Posterior cingulate gyrus (tissue), 11 donors: ENCODE results near the gene PNPLA6.
"Not testable (repeated sequence)": the region's sequence is repeated elsewhere in the genome, so short reads cannot be mapped to it uniquely, and the experiment has no call there.

Source experiments
- DNase-seq, 10 donors: peaks; one replicate each; pipeline versions ENCODE4 v3.0.0 to v3.0.0-alpha.2; 2020 to 2021; ENCODE audit warnings: mixed read lengths in 3 of 10
- intact Hi-C: fragments of 100-400 bp; cut with DNase I; formaldehyde crosslinking; loops from one replicate; pipeline ENCODE4 v1.15.1; 2023

PNPLA6 gene

DNA sequence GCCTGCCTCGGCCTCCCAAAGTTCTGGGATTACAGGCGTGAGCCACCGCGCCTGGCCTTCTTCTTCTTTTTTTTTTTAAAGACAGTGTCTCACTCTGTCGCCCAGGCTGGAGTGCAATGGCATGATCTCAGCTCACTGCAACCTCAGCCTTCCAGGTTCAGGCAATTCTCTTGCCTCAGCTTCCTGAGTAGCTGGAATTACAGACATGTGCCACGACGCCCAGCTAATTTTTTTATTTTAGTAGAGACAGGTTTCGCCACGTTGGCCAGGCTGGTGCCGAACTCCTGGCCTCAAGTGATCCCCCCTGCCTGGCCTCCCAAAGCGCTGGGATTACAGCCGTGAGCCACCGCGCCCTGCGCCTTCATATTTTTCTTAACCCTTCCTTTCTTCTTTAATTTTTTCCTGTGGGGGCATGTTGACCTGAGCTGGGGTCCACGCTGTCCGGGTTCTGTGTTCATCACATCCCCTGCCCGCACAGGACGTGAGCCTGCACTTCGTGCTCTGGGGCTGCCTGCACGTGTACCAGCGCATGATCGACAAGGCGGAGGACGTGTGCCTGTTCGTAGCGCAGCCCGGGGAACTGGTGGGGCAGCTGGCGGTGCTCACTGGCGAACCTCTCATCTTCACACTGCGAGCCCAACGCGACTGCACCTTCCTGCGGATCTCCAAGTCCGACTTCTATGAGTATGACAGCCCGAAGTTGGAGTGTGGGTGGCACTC lies 14.1 kb downstream of the PNPLA6 start:
- intact Hi-C loops = no loop called here
- no peak for DNase-seq

DNA sequence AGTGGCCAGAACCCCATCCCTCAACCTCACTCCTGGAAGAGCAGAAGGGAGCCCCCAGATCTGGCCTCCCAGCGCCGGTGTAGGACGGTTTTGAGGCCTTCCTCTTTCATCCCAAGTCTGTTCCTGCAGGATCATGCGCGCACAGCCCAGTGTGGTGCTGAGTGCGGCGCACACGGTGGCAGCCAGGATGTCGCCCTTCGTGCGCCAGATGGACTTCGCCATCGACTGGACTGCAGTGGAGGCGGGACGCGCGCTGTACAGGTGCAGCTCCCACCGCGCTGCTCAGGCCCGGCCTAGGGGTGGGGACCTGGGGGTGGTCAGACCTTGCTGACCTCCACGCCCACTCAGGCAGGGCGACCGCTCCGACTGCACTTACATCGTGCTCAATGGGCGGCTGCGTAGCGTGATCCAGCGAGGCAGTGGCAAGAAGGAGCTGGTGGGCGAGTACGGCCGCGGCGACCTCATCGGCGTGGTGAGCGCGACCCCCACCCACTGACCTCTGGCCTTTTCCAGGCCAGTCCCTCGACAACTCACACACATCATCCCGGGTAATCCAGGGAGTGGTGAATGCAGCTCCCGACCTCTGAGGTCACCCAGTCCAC lies 14.8 kb downstream of the PNPLA6 start:
- peak in 1 of 10 donors; percentile 82 for DNase-seq
- intact Hi-C loops = no loop called here

- intact Hi-C loops = loop anchor here (1.0 kb wide), 1 partner anchor 16 kb away; the partner anchor contains the start of gene PNPLA6
- DNase-seq = peak; percentile 51 to 97 (median 78)
Observed at GRCh38 chr19:7550987-7551761, 15.7 kb downstream of the PNPLA6 start.

DNA sequence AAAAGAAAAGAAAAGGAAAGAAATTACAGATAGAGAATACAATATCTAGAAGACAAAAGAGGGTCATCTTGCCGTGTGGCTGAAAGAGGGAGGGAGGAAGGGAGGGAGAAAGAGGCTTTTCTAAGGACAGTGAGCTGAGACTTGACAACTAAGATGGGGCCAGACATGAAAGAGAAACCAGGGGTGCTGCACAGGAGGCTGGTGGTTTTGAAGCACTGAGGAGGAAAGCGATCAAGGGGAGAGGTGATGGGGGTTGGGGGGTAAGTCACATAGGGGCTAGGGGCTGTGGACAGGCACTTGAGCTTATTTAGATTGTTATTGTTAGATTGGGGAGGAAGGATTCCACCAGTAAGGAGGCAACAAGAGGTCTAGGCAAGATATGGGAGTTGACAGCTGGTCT lies 17.3 kb downstream of the PNPLA6 start:
- intact Hi-C loops = no loop called here
- DNase-seq = no peak

- peak in 1 of 10 donors; percentile 83 for DNase-seq
- intact Hi-C loops = no loop called here
Observed at GRCh38 chr19:7554565-7554964, 19.0 kb downstream of the PNPLA6 start.

DNA sequence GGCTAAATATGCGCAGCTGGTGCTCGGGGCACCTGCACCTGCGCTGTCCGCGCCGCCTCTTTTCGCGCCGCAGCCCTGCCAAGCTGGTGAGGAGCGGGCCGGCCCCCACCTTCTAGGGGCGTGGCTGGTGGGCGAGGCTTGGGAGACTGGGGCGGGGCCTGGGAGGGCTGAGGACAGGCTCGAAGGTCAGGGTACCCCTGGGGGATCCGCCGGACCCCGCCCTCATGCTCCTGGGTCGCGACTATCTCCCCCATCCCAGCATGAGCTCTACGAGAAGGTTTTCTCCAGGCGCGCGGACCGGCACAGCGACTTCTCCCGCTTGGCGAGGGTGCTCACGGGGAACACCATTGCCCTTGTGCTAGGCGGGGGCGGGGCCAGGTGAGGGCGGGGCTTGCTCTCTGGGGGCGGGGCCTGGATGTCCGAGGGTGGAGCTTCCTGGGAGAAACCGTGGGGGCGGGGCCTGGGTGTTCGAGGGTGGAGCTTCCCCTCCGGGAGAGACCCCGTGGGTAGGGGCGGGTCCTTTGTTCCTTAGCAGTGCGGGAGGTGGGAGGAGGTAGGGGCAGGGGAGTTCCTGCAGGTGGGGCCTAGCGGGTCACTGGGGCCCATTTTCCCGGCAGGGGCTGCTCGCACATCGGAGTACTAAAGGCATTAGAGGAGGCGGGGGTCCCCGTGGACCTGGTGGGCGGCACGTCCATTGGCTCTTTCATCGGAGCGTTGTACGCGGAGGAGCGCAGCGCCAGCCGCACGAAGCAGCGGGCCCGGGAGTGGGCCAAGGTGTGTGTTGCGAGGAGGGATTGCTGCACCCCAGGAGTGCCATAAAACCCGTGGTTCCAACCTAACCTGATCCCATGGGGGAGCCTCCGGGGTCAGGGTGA lies 19.7 kb downstream of the PNPLA6 start:
- intact Hi-C loops = no loop called here
- no peak for DNase-seq

GRCh38 chr19:7556696-7557315 lies 21.3 kb downstream of the PNPLA6 start:
- intact Hi-C loops = no loop called here
- peak in 1 of 10 donors; percentile 68 for DNase-seq

GRCh38 chr19:7558667-7559066 lies 23.1 kb downstream of the PNPLA6 start:
- no peak for DNase-seq
- intact Hi-C loops = no loop called here

GRCh38 chr19:7559102-7559501 lies 23.6 kb downstream of the PNPLA6 start:
- intact Hi-C loops = no loop called here
- DNase-seq = no peak

DNA sequence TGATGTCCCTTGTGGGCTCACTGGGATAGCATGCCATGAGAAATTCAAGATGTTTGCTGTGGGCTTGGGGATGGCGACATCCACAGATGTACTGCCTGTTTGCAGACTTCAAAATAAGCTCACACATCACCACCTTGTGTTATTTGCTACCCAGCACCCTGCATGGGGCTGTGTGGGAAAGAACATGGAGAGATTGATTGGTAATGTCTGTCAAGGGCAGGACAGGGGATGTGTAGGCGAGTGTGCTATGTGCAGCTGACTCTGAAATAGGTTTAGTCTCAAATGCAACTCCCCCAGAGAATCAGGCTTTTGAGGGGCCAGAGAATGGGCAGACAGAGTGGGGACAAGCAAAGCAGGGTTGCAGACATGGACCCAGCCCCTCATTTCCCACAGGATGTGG lies 24.7 kb downstream of the PNPLA6 start:
- intact Hi-C loops = loop anchor here (10.0 kb wide), 1 partner anchor 115 kb away; the partner anchor contains the start of gene MCEMP1
- no peak for DNase-seq

GRCh38 chr19:7561325-7561724 lies 25.8 kb downstream of the PNPLA6 start:
- intact Hi-C loops = loop anchor here (10.0 kb wide), 1 partner anchor 113 kb away; the partner anchor contains the start of gene MCEMP1
- DNase-seq = no peak

DNA sequence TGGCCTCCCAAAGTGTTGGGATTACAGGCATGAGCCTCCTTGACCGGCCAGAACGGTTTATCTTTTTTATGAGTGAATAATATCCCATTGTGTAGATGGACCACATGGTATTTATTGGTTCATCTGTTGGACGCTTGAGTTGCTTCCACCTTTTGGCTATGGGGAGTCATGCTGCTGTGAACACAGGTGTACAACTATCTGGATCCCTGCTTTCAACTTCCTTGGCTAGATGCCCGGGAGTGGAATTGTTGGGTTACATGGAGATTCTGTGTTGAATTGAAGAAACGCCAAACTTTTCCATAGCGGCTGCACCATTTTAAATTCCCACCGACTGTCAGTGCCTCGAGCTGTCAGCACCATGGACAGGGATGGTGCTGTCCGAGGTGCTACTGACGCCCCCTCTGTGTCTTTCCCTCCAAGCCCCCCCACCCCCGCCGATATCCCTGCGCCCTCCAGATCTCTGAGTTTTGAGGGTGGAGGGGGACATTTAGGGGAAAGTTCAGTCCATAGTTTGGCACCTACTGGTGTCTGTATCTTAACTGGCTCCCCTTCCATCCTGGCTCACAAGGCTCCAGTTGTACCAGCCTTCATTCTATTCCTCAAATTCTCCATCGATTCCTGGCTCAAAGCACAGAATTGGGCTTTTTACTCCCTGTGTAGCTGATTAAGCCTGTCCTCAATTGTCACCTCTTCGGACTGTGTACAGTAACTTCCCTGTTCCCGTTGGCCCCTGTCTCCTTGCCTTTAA lies 27.3 kb downstream of the PNPLA6 start:
- DNase-seq = no peak
- intact Hi-C loops = loop anchor here (10.0 kb wide), 1 partner anchor 112 kb away; the partner anchor contains the start of gene MCEMP1

GRCh38 chr19:7564866-7565265 lies 29.3 kb downstream of the PNPLA6 start:
- no peak for DNase-seq
- intact Hi-C loops = loop anchor here (5.0 to 10.0 kb wide), 2 partner anchors 110 to 232 kb away; partner anchors contain the start of gene MCEMP1

DNA sequence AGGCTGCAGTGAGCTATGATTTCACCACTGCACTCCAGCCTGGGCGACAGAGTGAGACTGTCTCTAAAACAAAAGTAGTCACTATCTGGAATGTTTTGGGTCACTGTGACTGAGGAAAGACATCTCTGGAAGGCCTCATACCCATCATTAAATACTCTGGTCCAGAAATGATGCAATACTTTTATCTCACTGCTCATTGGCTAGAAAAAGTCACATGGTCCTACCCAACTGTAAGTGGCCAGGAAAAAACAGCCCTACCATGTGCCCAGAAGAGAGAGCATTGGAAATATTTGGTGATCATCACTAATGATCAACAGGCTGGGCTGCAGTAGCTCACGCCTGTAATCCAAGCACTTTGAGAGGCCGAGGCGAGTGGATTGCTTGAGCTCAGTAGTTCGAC lies 29.8 kb downstream of the PNPLA6 start:
- intact Hi-C loops = loop anchor here (5.0 to 10.0 kb wide), 2 partner anchors 109 to 232 kb away; partner anchors contain the start of gene MCEMP1
- DNase-seq = no peak

DNA sequence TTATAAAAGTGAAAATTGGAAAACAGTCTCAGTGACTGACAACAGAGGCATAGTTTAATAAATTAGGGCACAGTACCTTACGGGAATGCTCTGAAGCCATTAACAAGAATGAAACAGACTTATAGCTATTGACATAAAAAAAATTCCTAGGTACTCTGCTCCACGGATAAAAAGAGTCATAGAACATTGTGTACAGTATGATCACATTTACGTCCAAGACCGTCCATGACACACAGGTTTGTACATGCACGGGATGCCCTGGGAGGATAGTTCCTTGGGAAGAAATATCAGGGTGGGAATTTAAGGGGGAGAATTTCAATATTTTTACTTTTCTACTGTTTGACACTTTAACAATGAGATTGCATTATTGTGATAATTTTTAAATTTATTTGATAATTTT lies 35.2 kb downstream of the PNPLA6 start:
- intact Hi-C loops = no loop called here

GRCh38 chr19:7575434-7576040 lies 40.0 kb downstream of the PNPLA6 start:
- intact Hi-C loops = no loop called here
- DNase-seq = no peak

More for the DNA sequence above, 35.2 kb downstream of the PNPLA6 start:
- DNase-seq = no peak

DNA sequence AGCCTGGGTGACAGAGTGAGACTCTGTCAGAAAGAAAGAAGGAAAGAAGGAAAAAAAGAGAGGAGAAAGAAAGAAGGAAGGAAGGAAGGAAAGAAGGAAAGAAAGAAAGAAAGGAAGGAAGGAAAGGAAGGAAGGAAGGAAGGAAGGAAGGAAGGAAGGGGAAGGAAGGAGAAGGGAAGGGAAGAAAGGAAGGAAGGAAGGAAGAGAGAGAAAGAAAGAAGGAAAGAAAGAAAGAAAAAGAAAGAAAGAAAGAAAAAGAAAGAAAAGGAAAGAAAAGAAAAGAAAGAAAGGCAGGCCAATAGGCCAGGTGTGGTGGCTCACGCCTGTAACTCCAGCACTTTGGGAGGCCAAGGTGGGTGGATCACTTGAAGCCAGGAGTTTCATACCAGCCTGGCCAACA lies 41.9 kb downstream of the PNPLA6 start:
- DNase-seq, intact Hi-C loops: not testable (repeated sequence)

- DNase-seq = no peak
- intact Hi-C loops = no loop called here
Observed at GRCh38 chr19:7578127-7578526, 42.6 kb downstream of the PNPLA6 start.
